Mucosa of rectum (tissue), 2 donors: Measurements from ENCODE around the gene CITED4.
A peak's percentile ranks its signal among the peaks of the same experiment; 100 is the strongest.

Source experiments
- H3K27ac ChIP-seq, 2 donors: one replicate each; pipeline ENCODE4 v1.7.0; 2013; ENCODE audit warnings: inconsistent platforms in 2 of 2, low read depth in 2 of 2, low read length in 2 of 2
- H3K27me3 ChIP-seq, 2 donors: one replicate each; pipeline ENCODE4 v1.7.0; 2013; ENCODE audit warnings: low read length in 2 of 2; ENCODE audit not compliant: control insufficient read depth in 2 of 2, insufficient read depth in 2 of 2
- H3K36me3 ChIP-seq, 2 donors: one replicate each; pipeline ENCODE4 v1.7.0; 2013; ENCODE audit warnings: low read length in 2 of 2; ENCODE audit not compliant: control insufficient read depth in 2 of 2, insufficient read depth in 2 of 2
- H3K4me1 ChIP-seq, 2 donors: one replicate each; pipeline ENCODE4 v1.7.0; 2013; ENCODE audit warnings: low read length in 2 of 2, mild to moderate bottlenecking in 1 of 2; ENCODE audit not compliant: control insufficient read depth in 2 of 2, insufficient read depth in 2 of 2
- H3K4me3 ChIP-seq, 2 donors: one replicate each; pipeline ENCODE4 v1.7.0; 2013; ENCODE audit warnings: low read length in 2 of 2
- H3K9ac ChIP-seq, 2 donors: one replicate each; pipeline ENCODE4 v1.7.0; 2013; ENCODE audit warnings: low read length in 2 of 2, low read depth in 1 of 2, mild to moderate bottlenecking in 1 of 2
- H3K9me3 ChIP-seq, 2 donors: one replicate each; pipeline ENCODE4 v1.7.0; 2013; ENCODE audit warnings: low read length in 2 of 2; ENCODE audit not compliant: control insufficient read depth in 2 of 2
- donor health status: healthy.
- donor health status: Normal muscosa, but diverticular disease.

The CITED4 gene

DNA sequence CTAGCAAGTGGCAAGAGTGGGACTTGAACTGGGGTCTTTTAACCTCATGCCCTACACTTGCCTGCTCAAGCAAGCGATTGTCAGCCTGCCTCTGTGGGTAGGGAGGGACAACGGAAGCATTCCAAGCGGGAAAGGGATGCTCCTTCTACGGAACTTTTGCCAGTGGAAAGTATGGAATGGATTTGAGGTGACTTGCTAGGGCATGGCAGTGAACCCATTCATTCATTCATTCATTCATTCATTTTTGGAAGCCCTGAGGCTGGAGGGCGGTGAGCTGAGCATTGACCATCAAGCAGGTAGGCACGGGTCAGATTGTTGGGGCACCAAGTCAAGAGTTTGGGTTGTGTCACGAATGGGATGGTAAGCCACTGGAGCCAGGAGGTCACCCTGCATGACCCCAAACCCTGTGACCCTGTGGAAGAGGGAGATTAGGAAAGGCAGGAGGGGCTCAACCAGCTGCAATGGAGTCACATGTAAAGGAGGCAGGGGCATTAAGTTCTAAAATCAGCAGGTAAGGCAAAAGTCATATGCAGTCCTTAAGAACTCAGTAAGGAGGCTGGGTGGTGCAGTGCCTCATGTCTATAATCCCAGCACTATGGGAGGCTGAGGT lies 11.8 kb upstream of the CITED4 start:
- Histone ChIP-seq H3K27ac (no peak overlapping the region), H3K4me1 (no peaks in the 10 kb centered on the region), H3K9ac (no peak overlapping the region), H3K27me3 (no peaks in the 10 kb centered on the region), H3K36me3 (no peaks in the 10 kb centered on the region), H3K9me3 (no peaks in the 10 kb centered on the region), H3K4me3 (no peak overlapping the region)

DNA sequence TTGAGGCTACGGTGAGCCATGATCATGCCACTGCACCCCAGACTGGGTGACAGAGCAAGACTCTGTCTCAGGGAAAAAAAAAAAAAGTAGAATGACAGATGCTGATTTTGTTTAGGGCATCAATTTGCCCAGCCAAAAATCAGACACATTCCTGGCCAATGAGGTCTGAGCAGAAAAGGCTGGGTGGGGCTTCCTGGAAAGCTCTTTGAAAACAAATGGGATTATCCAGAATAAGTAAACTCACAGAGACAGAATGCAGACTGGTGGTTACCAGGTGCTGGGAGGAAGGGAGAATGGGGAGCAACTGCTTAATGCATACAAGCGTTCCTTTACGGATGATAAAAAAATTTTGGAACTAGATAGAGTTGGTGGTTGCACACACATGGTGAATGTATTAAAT lies 10.1 kb upstream of the CITED4 start:
- no peaks in the 10 kb centered on the region for H3K36me3 ChIP-seq
- no peak overlapping the region for H3K9ac ChIP-seq
- peaks cover 0 to 8% of the 10 kb centered on the region in 2 donors for H3K4me1 ChIP-seq
- H3K27me3 ChIP-seq = no peaks in the 10 kb centered on the region
- H3K9me3 ChIP-seq = no peaks in the 10 kb centered on the region
- no peak overlapping the region for H3K27ac ChIP-seq
- no peak overlapping the region for H3K4me3 ChIP-seq

DNA sequence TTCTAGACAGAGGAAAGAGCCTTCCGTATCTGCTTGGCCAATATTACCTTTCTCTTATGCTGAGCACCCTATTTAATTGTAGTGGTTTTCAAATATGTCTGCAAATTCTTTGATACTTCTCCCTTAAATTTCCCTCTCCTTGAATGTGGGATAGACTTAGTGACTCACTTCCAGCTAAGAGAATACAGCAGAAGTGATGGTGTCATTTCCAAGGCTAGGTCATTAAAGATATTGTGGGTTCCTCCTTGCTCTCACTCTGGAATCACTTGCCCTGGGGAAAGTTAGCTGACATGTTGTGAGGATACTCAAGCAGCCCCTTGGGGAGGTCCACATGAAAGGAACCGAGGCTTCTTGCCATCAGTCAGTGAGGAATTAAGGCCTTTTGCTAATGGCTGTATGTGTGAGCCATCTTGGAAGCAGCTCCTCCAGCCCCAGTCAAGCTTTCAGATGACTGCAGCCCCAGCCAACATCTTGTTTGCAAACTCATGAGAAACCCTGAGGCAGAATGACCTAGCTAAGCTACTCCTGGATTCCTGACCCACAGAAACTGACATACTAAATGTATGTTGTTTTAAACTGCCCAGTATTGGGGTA lies 8.1 kb upstream of the CITED4 start:
- H3K27me3 ChIP-seq = no peaks in the 10 kb centered on the region
- H3K9ac ChIP-seq = no peak overlapping the region
- no peak overlapping the region for H3K4me3 ChIP-seq
- H3K36me3 ChIP-seq = no peaks in the 10 kb centered on the region
- H3K27ac ChIP-seq = no peak overlapping the region
- H3K4me1 ChIP-seq = peaks cover 0 to 8% of the 10 kb centered on the region in 2 donors
- H3K9me3 ChIP-seq = no peaks in the 10 kb centered on the region

DNA sequence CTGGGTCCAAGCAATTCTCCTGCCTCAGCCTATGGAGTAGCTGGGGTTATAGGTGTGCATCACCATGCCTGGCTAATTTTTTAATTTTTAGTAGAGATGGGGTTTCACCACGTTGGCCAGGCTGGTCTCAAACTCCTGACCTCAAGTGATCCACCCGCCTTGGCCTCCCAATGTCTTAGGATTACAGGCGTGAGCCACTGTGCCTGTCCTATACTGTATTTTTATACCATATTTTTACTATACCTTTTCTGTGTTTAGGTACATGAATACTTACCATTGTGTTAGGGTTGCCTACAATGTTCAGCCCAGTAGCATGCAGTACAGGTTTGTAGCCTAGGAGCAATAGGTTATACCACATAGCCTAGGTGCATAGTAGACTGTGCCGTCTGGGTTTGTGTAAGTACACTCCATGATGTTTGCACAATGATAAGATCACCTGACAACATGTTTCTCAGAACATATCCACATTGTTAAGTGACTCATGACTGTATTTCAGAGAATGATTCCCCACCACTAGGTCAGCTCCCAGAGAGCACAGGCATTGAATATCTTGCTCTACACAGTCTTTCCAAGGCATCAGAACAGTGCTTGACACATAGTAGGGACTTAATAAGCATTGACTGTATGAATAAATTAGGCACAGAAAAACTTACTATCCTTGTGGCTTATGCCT lies 6.0 kb upstream of the CITED4 start:
- no peaks in the 10 kb centered on the region for H3K27me3 ChIP-seq
- peaks cover 0 to 8% of the 10 kb centered on the region in 2 donors for H3K4me1 ChIP-seq
- no peaks in the 10 kb centered on the region for H3K9me3 ChIP-seq
- H3K27ac ChIP-seq = no peak overlapping the region
- H3K36me3 ChIP-seq = no peaks in the 10 kb centered on the region
- no peak overlapping the region for H3K4me3 ChIP-seq
- no peak overlapping the region for H3K9ac ChIP-seq

DNA sequence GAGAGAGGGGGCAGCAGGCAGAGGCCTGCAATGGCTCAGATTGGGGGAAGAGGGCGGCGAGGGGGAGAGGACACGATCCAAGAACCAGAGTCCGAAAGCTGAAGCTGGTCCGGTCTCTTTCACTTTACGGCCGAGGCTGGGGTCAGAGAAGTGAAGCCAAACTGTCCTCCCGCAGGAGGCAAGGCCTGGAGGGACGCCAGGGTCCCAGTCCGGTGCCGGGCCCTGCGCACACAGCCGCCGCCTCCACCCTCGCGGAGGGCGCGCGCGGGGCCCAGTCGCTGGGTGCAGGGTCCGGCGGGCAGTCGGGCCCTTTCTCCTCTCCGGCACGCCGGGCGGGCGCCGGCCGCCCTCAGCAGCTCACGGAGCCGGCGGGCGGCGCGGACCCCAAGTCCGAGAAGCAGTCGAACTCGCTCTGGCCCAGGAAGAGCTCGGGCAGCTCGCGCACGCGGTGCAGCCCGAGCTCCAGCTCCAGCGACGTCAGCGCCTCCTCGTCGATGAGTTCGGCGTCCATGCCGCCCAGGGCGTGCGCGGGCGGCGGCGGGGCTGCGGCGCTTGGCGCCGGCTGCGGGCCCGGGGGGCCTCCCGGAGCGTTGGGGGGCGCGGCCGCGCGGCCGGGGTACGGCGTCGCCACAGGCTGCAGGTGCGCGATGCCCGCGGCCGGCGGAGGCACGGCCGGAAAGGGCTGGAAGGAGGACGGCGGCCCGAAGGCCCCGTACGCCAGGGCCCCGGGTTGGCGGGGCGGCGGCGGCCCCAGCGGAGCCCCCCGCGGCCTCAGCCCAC lies 749 bp downstream of the CITED4 start:
- Histone ChIP-seq H3K36me3 (no peaks in the 10 kb centered on the region), H3K9ac (peak overlapping the region; percentile 32 to 79), H3K4me1 (peaks cover 0 to 8% of the 10 kb centered on the region in 2 donors), H3K4me3 (peak overlapping the region; percentile 66 to 77), H3K27me3 (peaks cover 3 to 7% of the 10 kb centered on the region in 2 donors), H3K27ac (peak overlapping the region in 1 of 2 donors; percentile 52), H3K9me3 (no peaks in the 10 kb centered on the region)

DNA sequence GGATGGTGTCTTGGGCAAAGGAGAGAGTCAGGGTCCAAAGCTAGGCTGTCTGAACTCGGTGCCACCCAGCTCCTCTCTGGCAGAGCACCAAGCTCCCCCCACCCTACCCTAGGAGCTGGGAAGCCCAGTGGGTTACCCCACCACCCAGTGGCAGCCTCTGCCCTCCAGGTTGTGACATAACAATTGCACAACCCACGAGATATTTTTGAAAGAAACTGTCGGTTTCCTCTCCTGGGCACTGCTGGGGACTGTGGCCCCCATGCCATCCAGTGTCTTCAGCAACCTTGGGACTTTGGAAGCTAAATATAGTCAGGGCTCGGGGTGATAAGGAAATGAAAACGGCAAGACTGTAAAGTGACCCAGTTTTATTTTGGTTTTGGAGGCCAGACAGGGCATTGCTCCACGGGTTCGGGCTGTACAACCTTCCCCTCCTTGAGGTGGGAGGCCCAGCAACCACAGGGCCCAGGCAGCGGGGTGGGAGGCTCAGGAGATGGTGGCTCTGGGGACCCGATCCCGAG lies 1.4 kb downstream of the CITED4 start:
- Histone ChIP-seq H3K9ac (peak overlapping the region in 1 of 2 donors; percentile 79), H3K4me3 (peak overlapping the region; percentile 54 to 66)

GRCh38 chr1:40858856-40859416 lies 3.2 kb downstream of the CITED4 start:
- Histone ChIP-seq H3K27ac (no peak overlapping the region), H3K27me3 (peaks cover 3 to 7% of the 10 kb centered on the region in 2 donors), H3K9ac (no peak overlapping the region), H3K36me3 (no peaks in the 10 kb centered on the region), H3K4me1 (peaks cover 0 to 8% of the 10 kb centered on the region in 2 donors), H3K4me3 (no peak overlapping the region), H3K9me3 (no peaks in the 10 kb centered on the region)

More for the DNA sequence above, 1.4 kb downstream of the CITED4 start:
- Histone ChIP-seq H3K27ac (no peak overlapping the region), H3K27me3 (peaks cover 3 to 7% of the 10 kb centered on the region in 2 donors), H3K36me3 (no peaks in the 10 kb centered on the region), H3K4me1 (peaks cover 0 to 8% of the 10 kb centered on the region in 2 donors), H3K9me3 (no peaks in the 10 kb centered on the region)

DNA sequence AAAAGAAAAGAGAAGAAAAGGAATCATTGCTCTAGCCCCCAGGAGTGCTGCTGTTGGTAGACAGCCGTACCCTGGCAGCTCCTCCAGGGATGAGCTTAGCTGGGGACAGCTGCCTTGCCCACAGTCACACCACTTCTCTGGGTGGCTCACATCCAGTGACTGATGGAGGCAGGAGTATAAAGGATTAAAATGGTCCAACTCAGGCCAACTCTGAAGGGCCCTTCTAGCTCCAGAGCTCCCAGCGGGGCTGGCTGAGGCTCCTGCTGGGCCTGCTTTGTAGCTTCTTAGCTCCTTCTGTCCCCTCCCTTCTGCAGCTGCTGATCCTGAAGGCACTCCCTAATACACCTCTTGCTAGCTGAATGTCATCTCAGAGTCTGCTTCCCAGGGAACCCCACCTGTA lies 4.4 kb downstream of the CITED4 start:
- no peak overlapping the region for H3K27ac ChIP-seq
- no peaks in the 10 kb centered on the region for H3K9me3 ChIP-seq
- H3K27me3 ChIP-seq = peaks cover 3 to 7% of the 10 kb centered on the region in 2 donors
- no peak overlapping the region for H3K9ac ChIP-seq
- no peaks in the 10 kb centered on the region for H3K36me3 ChIP-seq
- no peak overlapping the region for H3K4me3 ChIP-seq
- peaks cover 0 to 8% of the 10 kb centered on the region in 2 donors for H3K4me1 ChIP-seq

GRCh38 chr1:40856656-40857302 lies 5.4 kb downstream of the CITED4 start:
- Histone ChIP-seq H3K36me3 (no peaks in the 10 kb centered on the region), H3K4me1 (peaks cover 0 to 8% of the 10 kb centered on the region in 2 donors), H3K9ac (no peak overlapping the region), H3K27ac (no peak overlapping the region), H3K4me3 (no peak overlapping the region), H3K27me3 (peaks cover 3 to 7% of the 10 kb centered on the region in 2 donors), H3K9me3 (no peaks in the 10 kb centered on the region)
